Measurements from ENCODE around the gene STX12.
"Not testable (repeated sequence)": the region's sequence is repeated elsewhere in the genome, so short reads cannot be mapped to it uniquely, and the experiment has no call there.

STX12 gene

GRCh38 chr1:27755286-27755685, 17.7 kb upstream of the STX12 start:
- H3K9me3 ChIP-seq (ENCODE audit: control insufficient read depth in 1 of 2, low read length in 2 of 2): no peaks in the 10 kb centered on the region
- no peak overlapping the region for H3K27ac ChIP-seq (ENCODE audit: low read length)
- H3K4me1 ChIP-seq (ENCODE audit: control insufficient read depth in 1 of 2, insufficient read depth in 2 of 2, low read length in 2 of 2): no peaks in the 10 kb centered on the region
- H3K4me3 ChIP-seq (ENCODE audit: low read depth in 1 of 2, low read length in 2 of 2): no peak overlapping the region
- no peaks in the 10 kb centered on the region for H3K27me3 ChIP-seq (ENCODE audit: low read depth, low read length)
- H3K36me3 ChIP-seq (ENCODE audit: control insufficient read depth in 1 of 2, insufficient read depth in 2 of 2, low read length in 2 of 2): peaks cover 24 to 47% of the 10 kb centered on the region in 2 donors

GRCh38 chr1:27755865-27756264, 17.2 kb upstream of the STX12 start:
- Histone ChIP-seq H3K36me3 (ENCODE audit: control insufficient read depth in 1 of 2, insufficient read depth in 2 of 2, low read length in 2 of 2) (peaks cover 24 to 45% of the 10 kb centered on the region in 2 donors), H3K4me3 (ENCODE audit: low read depth in 1 of 2, low read length in 2 of 2) (no peak overlapping the region), H3K27ac (ENCODE audit: low read length) (no peak overlapping the region), H3K4me1 (ENCODE audit: control insufficient read depth in 1 of 2, insufficient read depth in 2 of 2, low read length in 2 of 2) (no peaks in the 10 kb centered on the region), H3K9me3 (ENCODE audit: control insufficient read depth in 1 of 2, low read length in 2 of 2) (no peaks in the 10 kb centered on the region), H3K27me3 (ENCODE audit: low read depth, low read length) (no peaks in the 10 kb centered on the region)

- H3K27me3 ChIP-seq (ENCODE audit: low read depth, low read length): no peaks in the 10 kb centered on the region
- no peak overlapping the region for H3K4me3 ChIP-seq (ENCODE audit: low read depth in 1 of 2, low read length in 2 of 2)
- H3K36me3 ChIP-seq (ENCODE audit: control insufficient read depth in 1 of 2, insufficient read depth in 2 of 2, low read length in 2 of 2): peaks cover 33 to 36% of the 10 kb centered on the region in 2 donors
- no peaks in the 10 kb centered on the region for H3K4me1 ChIP-seq (ENCODE audit: control insufficient read depth in 1 of 2, insufficient read depth in 2 of 2, low read length in 2 of 2)
- no peaks in the 10 kb centered on the region for H3K9me3 ChIP-seq (ENCODE audit: control insufficient read depth in 1 of 2, low read length in 2 of 2)
- no peak overlapping the region for H3K27ac ChIP-seq (ENCODE audit: low read length)
Observed at GRCh38 chr1:27759236-27759635, 13.8 kb upstream of the STX12 start.

- H3K27me3 ChIP-seq (ENCODE audit: low read depth, low read length): no peaks in the 10 kb centered on the region
- H3K9me3 ChIP-seq (ENCODE audit: control insufficient read depth in 1 of 2, low read length in 2 of 2): no peaks in the 10 kb centered on the region
- peaks cover 22 to 30% of the 10 kb centered on the region in 2 donors for H3K36me3 ChIP-seq (ENCODE audit: control insufficient read depth in 1 of 2, insufficient read depth in 2 of 2, low read length in 2 of 2)
- no peak overlapping the region for H3K27ac ChIP-seq (ENCODE audit: low read length)
- no peaks in the 10 kb centered on the region for H3K4me1 ChIP-seq (ENCODE audit: control insufficient read depth in 1 of 2, insufficient read depth in 2 of 2, low read length in 2 of 2)
- H3K4me3 ChIP-seq (ENCODE audit: low read depth in 1 of 2, low read length in 2 of 2): no peak overlapping the region
Observed at GRCh38 chr1:27760426-27760825, 12.6 kb upstream of the STX12 start.

GRCh38 chr1:27762033-27762432, 11.0 kb upstream of the STX12 start:
- Histone ChIP-seq H3K36me3 (ENCODE audit: control insufficient read depth in 1 of 2, insufficient read depth in 2 of 2, low read length in 2 of 2) (peaks cover 19 to 22% of the 10 kb centered on the region in 2 donors), H3K9me3 (ENCODE audit: control insufficient read depth in 1 of 2, low read length in 2 of 2) (no peaks in the 10 kb centered on the region), H3K4me3 (ENCODE audit: low read depth in 1 of 2, low read length in 2 of 2) (no peak overlapping the region)

GRCh38 chr1:27763358-27763757, 9.7 kb upstream of the STX12 start:
- Histone ChIP-seq H3K27me3 (ENCODE audit: low read depth, low read length) (no peaks in the 10 kb centered on the region), H3K9me3 (ENCODE audit: control insufficient read depth in 1 of 2, low read length in 2 of 2) (no peaks in the 10 kb centered on the region), H3K36me3 (ENCODE audit: control insufficient read depth in 1 of 2, insufficient read depth in 2 of 2, low read length in 2 of 2) (peaks cover 15 to 18% of the 10 kb centered on the region in 2 donors), H3K27ac (ENCODE audit: low read length) (no peak overlapping the region), H3K4me3 (ENCODE audit: low read depth in 1 of 2, low read length in 2 of 2) (no peak overlapping the region), H3K4me1 (ENCODE audit: control insufficient read depth in 1 of 2, insufficient read depth in 2 of 2, low read length in 2 of 2) (no peaks in the 10 kb centered on the region)

More at GRCh38 chr1:27762033-27762432, 11.0 kb upstream of the STX12 start:
- no peaks in the 10 kb centered on the region for H3K27me3 ChIP-seq (ENCODE audit: low read depth, low read length)
- no peak overlapping the region for H3K27ac ChIP-seq (ENCODE audit: low read length)
- H3K4me1 ChIP-seq (ENCODE audit: control insufficient read depth in 1 of 2, insufficient read depth in 2 of 2, low read length in 2 of 2): no peaks in the 10 kb centered on the region

GRCh38 chr1:27770293-27770830, 2.7 kb upstream of the STX12 start:
- Histone ChIP-seq H3K4me3 (ENCODE audit: low read depth in 1 of 2, low read length in 2 of 2) (no peak overlapping the region), H3K27me3 (ENCODE audit: low read depth, low read length) (no peaks in the 10 kb centered on the region), H3K27ac (ENCODE audit: low read length) (no peak overlapping the region), H3K9me3 (ENCODE audit: control insufficient read depth in 1 of 2, low read length in 2 of 2) (no peaks in the 10 kb centered on the region), H3K4me1 (ENCODE audit: control insufficient read depth in 1 of 2, insufficient read depth in 2 of 2, low read length in 2 of 2) (peaks cover 0 to 15% of the 10 kb centered on the region in 2 donors), H3K36me3 (ENCODE audit: control insufficient read depth in 1 of 2, insufficient read depth in 2 of 2, low read length in 2 of 2) (peaks cover 0 to 8% of the 10 kb centered on the region in 2 donors)

- H3K4me3 ChIP-seq (ENCODE audit: low read depth in 1 of 2, low read length in 2 of 2): peak overlapping the region; percentile 77 to 86
- H3K36me3 ChIP-seq (ENCODE audit: control insufficient read depth in 1 of 2, insufficient read depth in 2 of 2, low read length in 2 of 2): peaks cover 4 to 8% of the 10 kb centered on the region in 2 donors
Observed at GRCh38 chr1:27772036-27772931, 735 bp upstream of the STX12 start.

GRCh38 chr1:27773826-27774445, 917 bp downstream of the STX12 start:
- Histone ChIP-seq H3K27ac (ENCODE audit: low read length) (peak overlapping the region; percentile 88), H3K4me1 (ENCODE audit: control insufficient read depth in 1 of 2, insufficient read depth in 2 of 2, low read length in 2 of 2) (peaks cover 0 to 16% of the 10 kb centered on the region in 2 donors), H3K36me3 (ENCODE audit: control insufficient read depth in 1 of 2, insufficient read depth in 2 of 2, low read length in 2 of 2) (peaks cover 4 to 8% of the 10 kb centered on the region in 2 donors), H3K27me3 (ENCODE audit: low read depth, low read length) (no peaks in the 10 kb centered on the region), H3K4me3 (ENCODE audit: low read depth in 1 of 2, low read length in 2 of 2) (peak overlapping the region; percentile 77 to 86), H3K9me3 (ENCODE audit: control insufficient read depth in 1 of 2, low read length in 2 of 2) (no peaks in the 10 kb centered on the region)

More at GRCh38 chr1:27772036-27772931, 735 bp upstream of the STX12 start:
- H3K27me3 ChIP-seq (ENCODE audit: low read depth, low read length): no peaks in the 10 kb centered on the region
- H3K4me1 ChIP-seq (ENCODE audit: control insufficient read depth in 1 of 2, insufficient read depth in 2 of 2, low read length in 2 of 2): peaks cover 0 to 16% of the 10 kb centered on the region in 2 donors
- H3K9me3 ChIP-seq (ENCODE audit: control insufficient read depth in 1 of 2, low read length in 2 of 2): no peaks in the 10 kb centered on the region
- H3K27ac ChIP-seq (ENCODE audit: low read length): peak overlapping the region; percentile 83

GRCh38 chr1:27774654-27775053, 1.6 kb downstream of the STX12 start:
- Histone ChIP-seq H3K36me3 (ENCODE audit: control insufficient read depth in 1 of 2, insufficient read depth in 2 of 2, low read length in 2 of 2) (peaks cover 4 to 8% of the 10 kb centered on the region in 2 donors), H3K27ac (ENCODE audit: low read length) (no peak overlapping the region), H3K27me3 (ENCODE audit: low read depth, low read length) (no peaks in the 10 kb centered on the region), H3K4me1 (ENCODE audit: control insufficient read depth in 1 of 2, insufficient read depth in 2 of 2, low read length in 2 of 2) (peaks cover 0 to 16% of the 10 kb centered on the region in 2 donors), H3K4me3 (ENCODE audit: low read depth in 1 of 2, low read length in 2 of 2) (no peak overlapping the region), H3K9me3 (ENCODE audit: control insufficient read depth in 1 of 2, low read length in 2 of 2) (no peaks in the 10 kb centered on the region)

GRCh38 chr1:27775336-27775735, 2.3 kb downstream of the STX12 start:
- not testable (repeated sequence) for H3K4me3 ChIP-seq (ENCODE audit: low read depth in 1 of 2, low read length in 2 of 2); H3K27me3 ChIP-seq (ENCODE audit: low read depth, low read length); H3K36me3 ChIP-seq (ENCODE audit: control insufficient read depth in 1 of 2, insufficient read depth in 2 of 2, low read length in 2 of 2); H3K27ac ChIP-seq (ENCODE audit: low read length); H3K9me3 ChIP-seq (ENCODE audit: control insufficient read depth in 1 of 2, low read length in 2 of 2)
- peaks cover 0 to 16% of the 10 kb centered on the region in 2 donors for H3K4me1 ChIP-seq (ENCODE audit: control insufficient read depth in 1 of 2, insufficient read depth in 2 of 2, low read length in 2 of 2)

Data from muscle layer of duodenum (tissue), 2 donors.